Neutrophil (primary cell): ENCODE data around the gene TSPAN5.

Experiments
- H3K27ac ChIP-seq: fragments of 200-600 bp; sonication (generic); 2 replicates; pipeline ENCODE4 v1.5.1; 2016; ENCODE audit warnings: mild to moderate bottlenecking, moderate library complexity
- H3K27me3 ChIP-seq: fragments of 200-600 bp; sonication (generic); 2 replicates; pipeline ENCODE4 v1.6.0; 2016; ENCODE audit warnings: mild to moderate bottlenecking
- H3K36me3 ChIP-seq: fragments of 200-600 bp; sonication (generic); 2 replicates; pipeline ENCODE4 v1.5.1; 2017
- H3K4me1 ChIP-seq, 2 experiments: fragments of 200-600 bp in 1 of 2; sonication (generic) in 1 of 2; 1 replicate in 1 of 2; 2 replicates in 1 of 2; pipeline versions ENCODE4 v1.5.1 to v1.6.1; 2013 to 2016; ENCODE audit warnings: low read depth in 1 of 2, low read length in 1 of 2, mild to moderate bottlenecking in 1 of 2, moderate library complexity in 1 of 2; ENCODE audit not compliant: control insufficient read depth in 1 of 2, insufficient read depth in 1 of 2
- H3K4me3 ChIP-seq, 2 experiments: fragments of 200-600 bp in 1 of 2; sonication (generic) in 1 of 2; 1 replicate in 1 of 2; 2 replicates in 1 of 2; pipeline ENCODE4 v1.5.1; 2013 to 2016; ENCODE audit warnings: low read depth in 1 of 2, low read length in 1 of 2, mild to moderate bottlenecking in 1 of 2, moderate library complexity in 1 of 2
- H3K9me3 ChIP-seq: fragments of 200-600 bp; sonication (generic); 2 replicates; pipeline ENCODE4 v1.5.1; 2016
- CTCF ChIP-seq: fragments of 200-600 bp; sonication (generic); IDR thresholded peaks from 2 replicates; pipeline ENCODE4 v1.5.1; 2016; ENCODE audit warnings: antibody characterized with exemption

The TSPAN5 gene

GRCh38 chr4:98519268-98519977 is 139.0 kb downstream of the TSPAN5 start:
- no peak for TF ChIP-seq CTCF
- H3K36me3 ChIP-seq = no peaks in the 10 kb centered on the region
- no peak overlapping the region for H3K4me3 ChIP-seq
- H3K27ac ChIP-seq = no peak overlapping the region
- H3K4me1 ChIP-seq = no peaks in the 10 kb centered on the region
- no peaks in the 10 kb centered on the region for H3K27me3 ChIP-seq
- no peaks in the 10 kb centered on the region for H3K9me3 ChIP-seq

GRCh38 chr4:98518559-98519267 is 139.7 kb downstream of the TSPAN5 start:
- no peak for TF ChIP-seq CTCF
- Histone ChIP-seq H3K27ac (no peak overlapping the region), H3K4me1 (no peaks in the 10 kb centered on the region)

GRCh38 chr4:98517218-98518021 is 141.0 kb downstream of the TSPAN5 start:
- TF ChIP-seq CTCF = no peak
- Histone ChIP-seq H3K9me3 (no peaks in the 10 kb centered on the region), H3K27me3 (no peaks in the 10 kb centered on the region), H3K4me1 (no peaks in the 10 kb centered on the region), H3K4me3 (no peak overlapping the region), H3K36me3 (no peaks in the 10 kb centered on the region), H3K27ac (no peak overlapping the region)

More at GRCh38 chr4:98518559-98519267, 139.7 kb downstream of the TSPAN5 start:
- Histone ChIP-seq H3K9me3 (no peaks in the 10 kb centered on the region), H3K4me3 (no peak overlapping the region), H3K36me3 (no peaks in the 10 kb centered on the region), H3K27me3 (no peaks in the 10 kb centered on the region)

GRCh38 chr4:98516441-98517217 is 141.8 kb downstream of the TSPAN5 start:
- Histone ChIP-seq H3K36me3 (no peaks in the 10 kb centered on the region), H3K4me1 (no peaks in the 10 kb centered on the region), H3K27me3 (no peaks in the 10 kb centered on the region), H3K4me3 (no peak overlapping the region), H3K9me3 (no peaks in the 10 kb centered on the region), H3K27ac (no peak overlapping the region)
- no peak for TF ChIP-seq CTCF

GRCh38 chr4:98516042-98516440 is 142.4 kb downstream of the TSPAN5 start:
- no peaks in the 10 kb centered on the region for H3K4me1 ChIP-seq
- no peak for TF ChIP-seq CTCF

More at GRCh38 chr4:98516042-98516440, 142.4 kb downstream of the TSPAN5 start:
- Histone ChIP-seq H3K4me3 (no peak overlapping the region), H3K36me3 (no peaks in the 10 kb centered on the region), H3K27ac (no peak overlapping the region), H3K27me3 (no peaks in the 10 kb centered on the region), H3K9me3 (no peaks in the 10 kb centered on the region)
